GM23338 (cell line): ENCODE results near the gene PSD. TPM values are rescaled to one million over a fixed set of nuclear protein-coding genes. Genes with fewer than 3 reads are reported as not detected.

Experiments used
- ATAC-seq: fragments of 200-7000 bp; cut with Tn5 transposase; 3 replicates; pipeline ENCODE4 v1.9.1; 2020
- DNase-seq: peaks from one replicate; pipeline ENCODE4 v3.0.0-alpha.2; 2015; ENCODE audit warnings: low spot score
- H2AFZ ChIP-seq: fragments of 200-600 bp; sonication (generic); 2 replicates; pipeline ENCODE4 v1.8.0; 2016; ENCODE audit warnings: antibody characterized with exemption, mild to moderate bottlenecking, moderate library complexity
- H3F3A ChIP-seq: fragments of 200-600 bp; sonication (generic); replicated peaks from 2 replicates; pipeline ENCODE4 v1.8.0; 2017; ENCODE audit warnings: antibody characterized with exemption, mixed run types, low read depth
- H3K27ac ChIP-seq: fragments of 200-600 bp; sonication (generic); 2 replicates; pipeline ENCODE4 v1.6.1; 2016; ENCODE audit warnings: low read depth
- H3K27me3 ChIP-seq: fragments of 200-600 bp; sonication (generic); 2 replicates; pipeline ENCODE4 v1.8.0; 2016; ENCODE audit warnings: mild to moderate bottlenecking, mixed run types, moderate library complexity; ENCODE audit not compliant: insufficient read depth
- H3K36me3 ChIP-seq: fragments of 200-600 bp; sonication (generic); 2 replicates; pipeline ENCODE4 v1.8.0; 2016; ENCODE audit warnings: mild to moderate bottlenecking; ENCODE audit not compliant: insufficient read depth
- H3K4me1 ChIP-seq: fragments of 200-600 bp; sonication (generic); 2 replicates; pipeline ENCODE4 v1.8.0; 2016; ENCODE audit warnings: mild to moderate bottlenecking, moderate library complexity; ENCODE audit not compliant: insufficient read depth
- H3K4me2 ChIP-seq: fragments of 200-600 bp; sonication (generic); 2 replicates; pipeline ENCODE4 v1.7.1; 2017; ENCODE audit warnings: mixed run types
- H3K4me3 ChIP-seq: fragments of 200-600 bp; sonication (generic); 2 replicates; pipeline ENCODE4 v1.6.1; 2016; ENCODE audit warnings: mixed run types
- H3K79me2 ChIP-seq: fragments of 200-600 bp; sonication (generic); replicated peaks from 2 replicates; pipeline ENCODE4 v1.8.0; 2017; ENCODE audit warnings: mild to moderate bottlenecking; ENCODE audit not compliant: insufficient read depth
- H3K9me2 ChIP-seq: fragments of 200-600 bp; sonication (generic); 2 replicates; pipeline ENCODE4 v1.8.0; 2017; ENCODE audit not compliant: insufficient read depth
- H4K20me1 ChIP-seq: fragments of 200-600 bp; sonication (generic); replicated peaks from 2 replicates; pipeline ENCODE4 v1.8.0; 2017; ENCODE audit warnings: mild to moderate bottlenecking; ENCODE audit not compliant: insufficient read depth
- H3K27ac Mint-ChIP-seq: 2 replicates; pipeline ENCODE4 v1.8.0; 2020; ENCODE audit warnings: inconsistent platforms, mild to moderate bottlenecking, moderate library complexity, mixed read lengths
- H3K27me3 Mint-ChIP-seq: 3 replicates; pipeline ENCODE4 v1.8.0; 2022; ENCODE audit warnings: low read depth, mild to moderate bottlenecking, moderate library complexity, mixed read lengths, inconsistent platforms; ENCODE audit not compliant: insufficient read depth, poor library complexity
- H3K36me3 Mint-ChIP-seq: 3 replicates; pipeline ENCODE4 v1.8.0; 2021; ENCODE audit warnings: low read depth, mild to moderate bottlenecking, inconsistent platforms, moderate library complexity, mixed read lengths
- H3K4me1 Mint-ChIP-seq: 3 replicates; pipeline ENCODE4 v1.8.0; 2020; ENCODE audit warnings: mild to moderate bottlenecking, inconsistent platforms, mixed read lengths
- H3K4me3 Mint-ChIP-seq: 3 replicates; pipeline ENCODE4 v1.8.0; 2021; ENCODE audit warnings: moderate library complexity, mild to moderate bottlenecking, inconsistent platforms, mixed read lengths
- H3K9me3 Mint-ChIP-seq: 3 replicates; pipeline ENCODE4 v1.8.0; 2020; ENCODE audit warnings: moderate library complexity, mild to moderate bottlenecking, inconsistent platforms, mixed read lengths
- CREB1 ChIP-seq: fragments of 250-450 bp; sonication (Bioruptor Pico); IDR thresholded peaks from 2 replicates; pipeline ENCODE4 v1.5.0; 2020; ENCODE audit warnings: low read depth, mild to moderate bottlenecking, moderate library complexity
- CTCF ChIP-seq, 2 experiments: fragments of 200-600 bp in 1 of 2; sonication (generic) in 1 of 2; conservative IDR thresholded peaks; 2 replicates each; pipeline versions ENCODE4 v1.5.1 to v1.6.1; 2016 to 2017; ENCODE audit warnings: antibody characterized with exemption in 2 of 2, low read depth in 2 of 2, mild to moderate bottlenecking in 2 of 2, moderate library complexity in 1 of 2
- ETS1 ChIP-seq: IDR thresholded peaks from 2 replicates; pipeline ENCODE4 v1.6.1; 2016; ENCODE audit warnings: antibody characterized with exemption
- EZH2 ChIP-seq: fragments of 200-600 bp; sonication (generic); IDR thresholded peaks from one replicate; pipeline ENCODE4 v1.8.0; 2017; ENCODE audit warnings: antibody characterized with exemption, mild to moderate bottlenecking, low read depth; ENCODE audit not compliant: unreplicated experiment
- EZH2phosphoT487 ChIP-seq: fragments of 200-600 bp; sonication (generic); IDR thresholded peaks from one replicate; pipeline ENCODE4 v1.8.1; 2018; ENCODE audit warnings: antibody characterized with exemption; ENCODE audit not compliant: unreplicated experiment
- JUNB ChIP-seq: IDR thresholded peaks from one replicate; pipeline ENCODE4 v1.6.1; 2016; ENCODE audit warnings: antibody characterized with exemption; ENCODE audit not compliant: unreplicated experiment
- NANOG ChIP-seq: IDR thresholded peaks from 2 replicates; pipeline ENCODE4 v1.6.1; 2016; ENCODE audit warnings: antibody characterized with exemption, borderline replicate concordance
- POLR2AphosphoS5 ChIP-seq: IDR thresholded peaks from 2 replicates; pipeline ENCODE4 v1.6.1; 2016; ENCODE audit warnings: antibody characterized with exemption, low read depth
- REST ChIP-seq: IDR thresholded peaks from one replicate; pipeline ENCODE4 v1.6.1; 2018; ENCODE audit warnings: antibody characterized with exemption; ENCODE audit not compliant: unreplicated experiment
- STAT1 ChIP-seq: IDR thresholded peaks from one replicate; pipeline ENCODE4 v1.6.1; 2016; ENCODE audit warnings: antibody characterized with exemption; ENCODE audit not compliant: unreplicated experiment
- ZNF114 ChIP-seq: fragments of 250-450 bp; sonication (Bioruptor Pico); IDR thresholded peaks from 2 replicates; pipeline ENCODE4 v1.5.0; 2020; ENCODE audit warnings: mild to moderate bottlenecking, moderate library complexity
- ZNF331 ChIP-seq: fragments of 250-450 bp; sonication (Bioruptor Pico); IDR thresholded peaks from 2 replicates; pipeline ENCODE4 v1.5.0; 2020; ENCODE audit warnings: low read depth, mild to moderate bottlenecking, moderate library complexity
- ZNF462 ChIP-seq: fragments of 250-450 bp; sonication (Bioruptor Pico); IDR thresholded peaks from 2 replicates; pipeline ENCODE4 v1.5.0; 2020; ENCODE audit warnings: mild to moderate bottlenecking, moderate library complexity
- polyA plus RNA-seq: library from polyadenylated mRNA; unstranded; fragments of >200 nt; fragmentation: Nextera tagmentation; extraction: Ambion mirVana; gene quantifications from 2 replicates; pipeline ENCODE4 v1.2.1, GENCODE V29; 2016
- total RNA-seq: library from RNA; depleted of rRNA; stranded (reverse); fragments of >200 nt; shearing (Covaris generic); gene quantifications from 2 replicates; pipeline ENCODE4 v1.2.3, GENCODE V29; 2014

Gene PSD
- total and polyA plus RNA-seq, 2 experiments from 2014 or later: 1.9 to 6.8 TPM

GRCh38 chr10:102400076-102400475 is 18.5 kb downstream of the PSD start:
- Histone ChIP-seq H3K36me3 (no peaks in the 10 kb centered on the region), H3K79me2 (no peaks in the 10 kb centered on the region), H4K20me1 (no peaks in the 10 kb centered on the region; the same call in 1 of the 2 replicates), H3K4me2 (peak overlapping the region; percentile 88), H3K9me2 (no peaks in the 10 kb centered on the region), H3K27ac (no peak overlapping the region), H3K4me1 (peaks cover 3% of the 10 kb centered on the region; the same call in 1 of the 2 replicates), H2AFZ (no peak overlapping the region), H3K27me3 (peaks cover 8% of the 10 kb centered on the region), H3K4me3 (peak overlapping the region; percentile 74; the same call in 1 of the 2 replicates), H3F3A (0 out of 2 replicates have a peak, but pooled peaks cover 11% of the 10 kb centered on the region)
- DNase-seq (no peak), ATAC-seq (no peak)
- H3K27ac Mint-ChIP-seq: no peak overlapping the region
- peaks cover 12% of the 10 kb centered on the region; the same call in 2 of the 3 replicates for H3K4me1 Mint-ChIP-seq
- H3K27me3 Mint-ChIP-seq: peaks cover 24% of the 10 kb centered on the region
- no peaks in the 10 kb centered on the region for H3K9me3 Mint-ChIP-seq
- no peaks in the 10 kb centered on the region; the same call in 2 of the 3 replicates for H3K36me3 Mint-ChIP-seq
- peak overlapping the region; percentile 65; the same call in 2 of the 3 replicates for H3K4me3 Mint-ChIP-seq
- no peak for TF ChIP-seq JUNB
- no peak for TF ChIP-seq REST
- no peak for TF ChIP-seq CREB1 (CRISPR knock-in tag)
- TF ChIP-seq ZNF114 (CRISPR knock-in tag): no peak
- no peak for TF ChIP-seq STAT1
- no peak for TF ChIP-seq EZH2
- TF ChIP-seq ETS1: no peak
- no peak for TF ChIP-seq ZNF462 (CRISPR knock-in tag)
- no peak for TF ChIP-seq CTCF (conservative IDR thresholded peaks at IDR 0.05; ENCODE audit: low read depth in 2 of 2)
- TF ChIP-seq POLR2AphosphoS5: no peak
- TF ChIP-seq NANOG: no peak
- no peak for TF ChIP-seq ZNF331 (CRISPR knock-in tag)
- TF ChIP-seq EZH2phosphoT487: no peak
